ENCODE data around the gene ITPR1.

GRCh38 chr3:4497005-4497692, 4.0 kb downstream of the ITPR1 start:
- TF ChIP-seq, protein P1, sequence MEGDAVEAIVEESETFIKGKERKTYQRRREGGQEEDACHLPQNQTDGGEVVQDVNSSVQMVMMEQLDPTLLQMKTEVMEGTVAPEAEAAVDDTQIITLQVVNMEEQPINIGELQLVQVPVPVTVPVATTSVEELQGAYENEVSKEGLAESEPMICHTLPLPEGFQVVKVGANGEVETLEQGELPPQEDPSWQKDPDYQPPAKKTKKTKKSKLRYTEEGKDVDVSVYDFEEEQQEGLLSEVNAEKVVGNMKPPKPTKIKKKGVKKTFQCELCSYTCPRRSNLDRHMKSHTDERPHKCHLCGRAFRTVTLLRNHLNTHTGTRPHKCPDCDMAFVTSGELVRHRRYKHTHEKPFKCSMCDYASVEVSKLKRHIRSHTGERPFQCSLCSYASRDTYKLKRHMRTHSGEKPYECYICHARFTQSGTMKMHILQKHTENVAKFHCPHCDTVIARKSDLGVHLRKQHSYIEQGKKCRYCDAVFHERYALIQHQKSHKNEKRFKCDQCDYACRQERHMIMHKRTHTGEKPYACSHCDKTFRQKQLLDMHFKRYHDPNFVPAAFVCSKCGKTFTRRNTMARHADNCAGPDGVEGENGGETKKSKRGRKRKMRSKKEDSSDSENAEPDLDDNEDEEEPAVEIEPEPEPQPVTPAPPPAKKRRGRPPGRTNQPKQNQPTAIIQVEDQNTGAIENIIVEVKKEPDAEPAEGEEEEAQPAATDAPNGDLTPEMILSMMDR (IDR thresholded peaks at IDR 0.05) = no peak
- TF ChIP-seq POLR2A (IDR thresholded peaks at IDR 0.05) = no peak

All from thyroid gland (tissue), 4 donors.